ENCODE data around the gene P2RY4.
"Not testable (repeated sequence)": the region's sequence is repeated elsewhere in the genome, so short reads cannot be mapped to it uniquely, and the experiment has no call there.

The P2RY4 gene

DNA sequence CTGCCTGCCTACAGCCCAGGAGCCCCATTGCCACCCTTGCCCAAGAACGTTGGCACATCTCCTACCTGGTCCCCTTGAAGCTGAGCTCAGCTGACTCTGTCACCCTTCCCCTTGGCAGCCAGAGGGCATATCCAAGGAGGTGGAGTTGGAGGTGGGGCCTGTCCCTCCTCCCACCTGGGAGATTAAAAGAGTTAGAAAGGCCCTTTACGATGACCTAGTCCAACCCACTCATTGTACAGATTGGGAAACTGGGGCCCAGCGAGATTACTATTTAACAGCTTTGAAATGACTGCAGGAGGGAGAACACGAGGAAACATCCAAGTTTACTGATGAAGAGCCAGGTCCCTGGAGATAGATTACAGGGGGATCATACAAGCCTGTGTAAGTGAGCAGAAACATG, at the start of gene P2RY4:
TSS of gene P2RY4 (minus strand) at position 101 of the 400 bp plus-strand sequence. CDS start 580 bp downstream, outside the sequence.
- H3K27ac ChIP-seq: no peak within 1 kb of the TSS
- no peak for DNase-seq (ENCODE audit: low read depth, low spot score)

DNA sequence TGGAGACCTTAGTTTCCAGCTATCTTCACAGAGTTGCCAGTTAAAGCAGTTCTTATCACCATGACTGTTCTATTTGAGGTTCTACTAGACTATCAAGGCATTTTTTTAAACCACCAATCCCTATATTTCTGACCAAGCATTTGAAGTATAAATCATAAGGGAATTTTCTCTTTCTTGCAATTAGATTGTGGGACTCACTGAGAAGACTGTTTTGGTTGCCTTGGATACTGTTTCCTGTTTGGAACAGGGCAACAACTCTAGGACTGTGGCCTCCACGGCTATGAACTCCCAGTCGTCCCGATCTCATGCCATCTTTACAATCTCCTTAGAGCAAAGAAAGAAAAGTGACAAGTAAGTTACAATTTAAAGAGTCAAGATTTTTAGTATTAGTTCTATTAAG, 41.7 kb upstream of the P2RY4 start:
- DNase-seq (ENCODE audit: low read depth, low spot score): no peak
- H3K27ac ChIP-seq: no peak overlapping the region

DNA sequence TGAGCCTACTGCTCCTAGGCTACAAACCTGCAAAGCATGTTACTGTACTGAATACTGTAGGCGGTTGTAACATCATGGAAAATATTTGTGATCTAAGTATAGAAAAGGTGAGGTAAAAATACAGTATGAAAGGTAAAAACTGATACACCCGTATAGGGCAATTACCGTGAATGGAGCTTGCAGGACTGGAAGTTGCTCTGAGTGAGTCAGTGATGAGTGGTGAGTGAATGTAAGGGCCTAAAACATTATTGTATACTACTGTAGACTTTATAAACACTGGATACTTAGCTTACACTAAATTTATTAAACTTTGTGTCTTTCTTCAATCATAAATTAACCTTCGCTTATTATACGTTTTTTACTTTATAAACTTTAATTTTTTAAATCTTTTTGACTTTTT, 33.6 kb upstream of the P2RY4 start:
- H3K27ac ChIP-seq: no peak overlapping the region
- no peak for DNase-seq (ENCODE audit: low read depth, low spot score)

DNA sequence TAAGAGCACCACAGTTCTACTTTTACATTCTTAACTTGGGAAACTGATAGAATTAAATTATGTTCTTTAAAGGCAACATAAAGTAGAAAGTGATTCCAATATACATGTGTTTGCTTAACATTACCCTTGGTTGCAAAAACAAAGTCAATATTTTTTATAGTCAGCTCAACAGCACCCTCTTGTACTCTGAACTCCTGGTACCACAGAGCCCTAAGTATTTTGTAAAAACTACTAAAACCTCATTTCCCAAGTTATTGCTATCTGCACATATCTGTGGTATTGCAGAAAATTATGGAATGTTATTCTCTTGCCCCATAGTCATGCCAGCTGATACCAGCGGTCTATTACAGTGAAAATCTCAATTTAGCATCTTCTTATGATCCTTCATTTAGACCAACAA, 32.8 kb upstream of the P2RY4 start:
- DNase-seq (ENCODE audit: low read depth, low spot score): no peak

DNA sequence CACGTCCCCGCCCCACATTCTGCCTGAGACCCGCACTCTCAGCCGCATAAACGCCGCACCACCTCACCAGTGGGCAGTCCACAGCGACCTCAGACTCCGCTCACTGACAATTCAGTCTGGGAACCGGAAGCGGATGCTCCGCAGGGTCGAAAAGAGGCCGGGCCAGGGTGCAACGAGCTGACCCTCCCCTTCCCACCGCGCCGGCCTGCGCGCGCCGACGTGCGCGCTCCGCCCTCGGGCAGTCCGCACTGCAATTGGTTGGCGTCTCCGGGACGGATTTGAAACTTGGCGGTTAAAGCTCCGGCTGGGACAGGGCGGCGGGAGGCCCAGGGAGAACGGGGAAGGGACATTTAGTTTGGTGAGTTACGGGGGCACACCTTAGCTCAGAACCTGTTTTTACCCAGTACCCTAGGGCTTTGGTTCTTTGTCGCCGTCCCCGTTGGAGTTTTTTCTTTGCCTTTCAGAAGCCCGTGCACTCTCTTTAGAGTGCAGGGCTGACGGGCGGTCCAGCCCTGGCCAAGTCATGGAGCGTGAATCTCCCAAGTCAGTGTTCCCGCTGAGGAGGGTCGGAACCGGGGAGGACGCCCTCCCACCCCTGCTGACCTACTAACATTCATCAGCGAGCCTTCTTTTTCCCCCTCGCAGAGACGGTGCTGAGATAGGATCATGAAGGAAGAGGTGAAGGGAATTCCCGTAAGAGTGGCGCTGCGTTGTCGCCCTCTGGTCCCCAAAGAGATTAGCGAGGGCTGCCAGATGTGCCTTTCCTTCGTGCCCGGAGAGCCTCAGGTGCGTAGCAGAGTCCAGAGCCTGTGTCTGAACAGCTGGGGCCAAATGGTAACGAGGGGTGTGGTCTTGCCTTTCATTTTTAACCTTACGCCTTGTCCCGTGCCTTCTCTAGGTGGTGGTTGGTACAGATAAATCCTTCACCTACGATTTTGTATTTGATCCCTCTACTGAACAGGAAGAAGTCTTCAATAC, 30.1 kb upstream of the P2RY4 start, which contains the start of the genes KIF4A and PDZD11:
TSS of gene KIF4A (plus strand) at position 312 of the 978 bp plus-strand sequence. CDS start at position 667, 355 bp downstream.
TSS of gene PDZD11 (minus strand) at position 135 of the 978 bp plus-strand sequence. CDS start 586 bp downstream, outside the sequence.
- DNase-seq (ENCODE audit: low read depth, low spot score): peak; percentile 20
- H3K27ac ChIP-seq: peak within 1 kb of the TSS; percentile 46

More for the DNA sequence above, 32.8 kb upstream of the P2RY4 start:
- no peak overlapping the region for H3K27ac ChIP-seq

DNA sequence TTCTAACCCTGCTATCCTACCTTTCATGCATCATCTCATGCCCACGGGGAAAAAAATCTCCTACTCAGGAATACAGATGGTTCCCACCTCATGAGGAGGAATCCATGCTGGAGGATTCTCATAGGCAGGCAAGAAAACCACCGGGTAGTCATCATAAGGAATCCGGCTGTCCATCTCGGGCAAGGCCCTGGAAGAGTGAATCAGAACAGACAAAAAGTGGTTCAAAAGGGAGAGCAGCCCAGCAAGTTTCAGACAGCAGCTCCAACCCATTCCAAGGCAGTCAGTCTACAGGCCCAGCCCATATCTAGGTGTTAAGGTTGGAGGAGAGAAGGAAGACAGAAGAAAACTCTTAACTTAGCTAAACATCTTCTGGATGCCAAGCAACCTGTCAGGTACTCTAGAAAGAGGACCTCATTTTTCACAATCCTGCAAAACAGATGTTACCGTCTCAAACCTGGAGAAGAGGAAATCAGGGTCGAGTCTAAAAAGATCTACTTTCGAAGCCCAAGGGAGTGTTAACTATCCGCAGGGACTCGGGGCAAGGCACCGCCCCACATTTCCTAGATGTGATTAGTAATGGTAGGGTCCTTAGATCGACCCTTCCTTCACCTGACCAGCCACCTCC, 29.3 kb upstream of the P2RY4 start:
- peak overlapping the region; percentile 46 for H3K27ac ChIP-seq
- no peak for DNase-seq (ENCODE audit: low read depth, low spot score)

DNA sequence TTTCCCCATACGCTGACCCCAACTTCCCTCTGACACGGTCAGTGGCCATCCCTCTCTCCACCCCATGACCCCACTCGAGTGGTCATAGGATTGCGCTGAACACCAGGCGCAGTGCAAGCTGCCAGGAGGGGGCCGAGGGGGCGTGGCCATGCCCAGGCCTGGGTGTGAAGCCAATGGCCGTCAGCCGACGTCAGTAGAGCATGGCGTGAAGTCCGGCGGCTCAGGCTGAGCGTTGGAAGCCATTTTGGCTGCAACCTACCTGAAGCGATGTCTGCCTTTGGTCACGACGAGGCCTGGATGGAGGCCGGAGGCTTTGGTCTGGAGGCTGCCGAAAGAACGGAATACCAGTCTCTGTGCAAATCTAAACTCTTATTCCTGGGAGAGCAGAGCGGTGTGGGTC, 21.9 kb upstream of the P2RY4 start, which contains the start of gene RAB41:
TSS of gene RAB41 (plus strand) at position 222 of the 400 bp plus-strand sequence. CDS start at position 268, 46 bp downstream.
- no peak within 1 kb of the TSS for H3K27ac ChIP-seq
- no peak for DNase-seq (ENCODE audit: low read depth, low spot score)

DNA sequence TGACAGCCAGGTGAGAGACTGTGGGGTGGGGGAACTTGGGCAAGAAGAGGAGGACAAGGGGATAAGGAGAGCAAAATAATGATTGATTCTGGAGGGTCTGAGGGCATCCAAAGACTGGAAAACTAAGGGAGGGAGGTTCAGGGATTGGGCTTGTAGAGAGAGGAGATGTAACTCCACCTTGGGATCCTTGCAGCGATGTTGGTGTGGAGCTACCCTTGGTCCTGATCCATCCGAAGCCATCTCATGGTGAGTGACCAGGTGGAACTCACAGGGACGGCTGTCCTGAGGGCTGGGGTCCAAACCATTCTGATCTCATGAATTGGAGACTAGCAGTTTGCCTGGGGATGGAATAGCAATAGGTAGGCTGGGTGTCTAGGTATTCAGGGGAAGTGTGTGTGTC, 20.6 kb upstream of the P2RY4 start:
- H3K27ac ChIP-seq: no peak overlapping the region
- no peak for DNase-seq (ENCODE audit: low read depth, low spot score)

DNA sequence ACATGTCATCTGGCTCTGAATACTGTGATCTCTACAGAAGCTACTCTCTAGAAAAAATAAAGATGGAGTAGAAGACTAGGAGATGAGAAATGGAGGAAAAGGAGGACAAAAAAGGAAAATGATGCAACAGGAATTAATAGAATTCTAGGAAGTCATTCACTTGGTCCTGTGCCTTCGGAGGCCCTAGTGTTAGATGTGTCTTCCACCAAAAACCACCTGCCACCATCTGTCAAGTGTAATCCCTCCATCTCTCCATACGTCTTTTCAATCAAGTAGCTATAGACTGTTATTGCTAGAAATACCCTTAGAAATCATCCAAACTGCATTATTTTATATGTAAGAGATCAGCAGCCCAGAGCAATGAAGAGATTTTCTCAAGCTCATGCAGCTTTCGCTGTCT, 19.1 kb upstream of the P2RY4 start:
- DNase-seq (ENCODE audit: low read depth, low spot score): no peak
- no peak overlapping the region for H3K27ac ChIP-seq

DNA sequence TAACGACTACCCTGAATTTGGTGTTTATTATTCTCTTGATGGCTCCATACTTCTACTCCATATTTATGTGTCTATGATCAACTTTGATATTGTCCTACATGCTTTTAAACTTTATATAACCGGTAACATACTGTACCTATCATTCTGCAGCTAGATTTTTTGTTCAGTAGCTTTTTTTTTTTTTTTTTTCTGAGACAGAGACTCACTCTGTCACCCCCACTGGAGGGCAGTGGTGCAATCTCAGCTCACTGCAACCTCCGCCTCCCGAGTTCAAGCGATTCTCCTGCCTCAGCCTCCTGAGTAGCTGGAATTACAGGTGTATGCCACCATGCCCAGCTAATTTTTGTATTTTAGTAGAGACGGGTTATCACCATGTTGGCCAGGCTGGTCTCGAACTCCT, 14.0 kb upstream of the P2RY4 start:
- DNase-seq (ENCODE audit: low read depth, low spot score); H3K27ac ChIP-seq: not testable (repeated sequence)

DNA sequence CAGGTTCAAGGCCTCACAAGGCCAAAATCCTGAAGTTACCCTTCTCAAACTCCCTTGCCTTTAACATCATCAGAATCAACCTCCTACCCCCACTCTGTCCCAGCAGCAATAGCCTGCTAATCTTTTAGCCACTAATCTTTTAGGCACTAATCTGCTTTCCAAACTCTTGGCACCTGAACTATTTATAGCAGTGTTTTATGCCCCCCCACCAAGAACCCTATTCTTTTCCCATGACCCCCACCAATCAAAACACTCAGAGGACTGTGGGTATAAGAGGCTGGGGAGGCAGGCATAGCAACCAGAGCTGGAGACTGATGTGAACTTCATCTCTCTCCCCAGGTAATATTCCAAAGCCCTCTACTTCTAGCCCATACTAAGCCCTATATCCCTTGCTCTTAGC, 8.0 kb upstream of the P2RY4 start, which contains the start of gene ARR3:
TSS of gene ARR3 (plus strand) at position 301 of the 400 bp plus-strand sequence. CDS start 1,052 bp downstream, outside the sequence.
- no peak within 1 kb of the TSS for H3K27ac ChIP-seq
- no peak for DNase-seq (ENCODE audit: low read depth, low spot score)

DNA sequence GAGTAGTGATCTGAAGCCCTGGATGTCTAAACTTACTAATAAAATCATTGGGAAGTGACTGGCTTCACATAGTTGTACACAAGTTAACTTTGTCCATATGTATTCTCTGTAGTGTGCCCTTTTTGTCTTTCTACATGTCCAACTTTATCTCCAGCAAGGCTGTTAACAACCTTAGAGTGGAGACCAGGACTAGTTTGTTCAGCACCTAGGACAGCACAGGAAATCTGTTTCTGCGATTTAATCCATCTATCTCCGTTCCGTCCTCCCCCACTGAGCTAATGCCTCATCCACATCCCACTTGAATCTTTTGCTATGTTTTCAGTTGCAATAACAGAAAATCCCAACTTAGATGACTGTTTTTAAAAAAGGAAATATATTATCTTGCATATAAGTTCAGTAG, 4.8 kb upstream of the P2RY4 start:
- DNase-seq (ENCODE audit: low read depth, low spot score): no peak
- no peak overlapping the region for H3K27ac ChIP-seq

DNA sequence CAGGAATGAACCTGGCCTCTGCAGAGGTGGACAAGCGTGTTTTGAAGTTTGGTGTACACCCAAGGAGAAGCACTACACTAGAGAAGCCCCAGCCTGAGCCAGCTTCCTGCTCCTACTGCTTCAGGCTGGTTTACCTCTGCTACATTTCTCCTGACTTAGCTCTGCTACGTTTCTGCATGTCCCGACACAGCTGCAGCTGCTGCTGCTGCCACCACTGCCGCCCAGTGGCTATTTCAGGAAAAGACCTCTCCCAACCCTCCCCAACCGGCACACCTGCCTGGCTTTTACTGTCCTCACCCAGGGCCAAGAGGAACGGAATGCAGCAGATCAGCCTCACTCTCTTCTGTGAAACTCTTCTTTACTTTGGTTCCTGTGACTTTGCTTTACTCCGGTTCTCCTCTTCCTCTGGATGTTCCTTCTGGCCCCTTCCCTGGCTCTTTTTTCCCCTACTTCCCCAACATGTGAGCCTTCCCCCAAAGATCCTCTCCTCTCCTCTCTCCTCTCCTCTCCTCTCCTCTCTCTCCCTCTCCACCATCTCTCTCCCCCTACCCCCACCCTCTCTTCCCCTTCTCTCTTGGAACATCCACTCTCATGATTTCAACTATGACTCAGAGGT, 3.1 kb upstream of the P2RY4 start:
- no peak for DNase-seq (ENCODE audit: low read depth, low spot score)

DNA sequence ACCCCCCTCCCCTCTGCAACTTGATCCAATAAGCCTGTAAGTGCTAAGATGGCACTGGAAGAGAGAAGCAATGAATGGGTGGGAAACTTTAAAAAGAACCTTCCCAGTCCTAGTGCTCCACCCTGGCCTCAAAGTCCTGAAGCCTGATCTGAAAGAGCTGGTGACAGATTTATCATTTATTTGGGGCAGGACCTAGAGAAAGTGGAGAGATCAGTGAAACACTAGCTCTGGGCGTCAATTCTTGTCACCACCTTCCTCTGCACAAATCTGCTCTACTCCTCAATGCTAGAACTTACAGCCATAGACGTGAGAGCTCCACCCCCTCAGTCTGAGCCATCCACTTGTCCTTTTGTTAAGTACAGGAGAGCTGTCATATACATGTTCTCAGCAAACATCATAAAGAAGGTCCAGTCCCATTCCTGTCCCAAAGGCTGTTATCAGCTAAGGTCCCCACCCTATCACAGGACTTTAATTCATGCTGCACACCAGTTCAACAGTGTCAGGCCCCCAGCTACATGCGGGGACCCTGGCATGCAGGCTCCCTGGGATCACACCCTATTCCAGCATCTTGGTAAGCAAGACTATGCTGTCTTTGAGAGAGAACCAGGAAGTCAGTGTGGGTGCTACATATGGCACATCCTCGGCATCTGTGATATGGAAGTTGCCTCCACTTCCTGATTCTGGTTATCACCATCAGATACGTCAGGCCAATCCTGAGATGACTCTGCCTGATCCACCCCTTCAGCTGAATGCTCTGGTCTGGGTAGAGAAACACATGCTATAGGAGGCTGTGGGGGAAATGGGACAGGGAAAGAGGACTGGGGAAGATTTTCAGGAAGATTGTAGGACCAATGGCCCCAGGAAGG, 2.3 kb downstream of the P2RY4 start:
- DNase-seq (ENCODE audit: low read depth, low spot score): no peak
- H3K27ac ChIP-seq: no peak overlapping the region

More for the DNA sequence above, 3.1 kb upstream of the P2RY4 start:
- no peak overlapping the region for H3K27ac ChIP-seq

DNA sequence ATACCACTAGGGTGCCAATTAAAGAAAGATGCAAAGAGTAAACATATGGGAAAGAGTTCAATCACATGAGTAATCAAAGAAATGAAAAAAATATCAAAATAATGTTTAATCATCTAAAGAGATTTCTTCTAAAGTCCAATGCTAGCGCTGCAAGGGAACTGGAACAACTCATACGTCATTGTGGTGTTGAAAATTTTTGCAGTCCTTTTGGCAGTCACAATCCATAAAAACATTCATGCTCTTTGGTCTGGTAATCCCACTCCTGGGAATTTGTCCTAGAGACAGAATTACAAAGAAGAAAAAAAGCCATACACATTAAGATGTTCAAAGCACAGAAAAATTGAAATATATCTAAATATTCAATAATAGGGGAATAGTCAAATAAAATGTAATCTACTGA, 4.6 kb downstream of the P2RY4 start:
- DNase-seq (ENCODE audit: low read depth, low spot score): no peak
- peak overlapping the region; percentile 96 for H3K27ac ChIP-seq

DNA sequence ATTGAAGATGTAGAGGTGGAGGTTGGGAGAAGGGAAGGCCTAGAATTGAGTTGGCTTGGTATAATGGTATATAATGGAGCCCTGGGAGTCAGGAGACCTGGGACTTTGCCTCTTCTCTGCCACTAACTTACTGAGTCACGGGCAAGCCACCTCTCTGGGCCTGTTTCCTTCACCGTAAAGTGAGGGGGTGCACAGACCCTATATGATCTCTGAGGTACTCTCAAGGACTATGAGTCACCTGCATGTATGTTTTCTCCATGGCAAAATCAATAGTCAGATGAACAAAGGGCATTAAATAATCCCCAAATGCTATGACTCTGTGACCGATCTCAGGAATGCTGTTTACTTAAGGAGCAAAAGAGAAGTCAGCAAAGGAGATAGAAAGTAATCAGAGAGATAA, 5.1 kb downstream of the P2RY4 start:
- no peak for DNase-seq (ENCODE audit: low read depth, low spot score)
- H3K27ac ChIP-seq: peak overlapping the region; percentile 96

DNA sequence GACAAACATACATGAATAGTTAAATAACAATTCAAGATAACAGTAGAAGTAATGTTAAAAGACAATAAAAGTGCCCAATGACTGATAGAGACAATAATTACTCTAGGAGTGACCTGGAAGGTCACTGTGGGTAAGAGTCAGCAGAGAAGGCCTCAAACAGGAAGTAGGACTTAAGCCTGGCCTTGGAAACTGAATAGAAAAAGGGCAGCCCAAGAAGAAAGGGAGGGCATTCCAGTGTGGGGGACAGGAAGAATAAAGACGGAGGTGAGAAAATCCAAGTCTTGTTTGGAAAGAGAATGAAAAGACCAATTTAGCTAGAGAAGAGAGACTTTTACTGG, 6.0 kb downstream of the P2RY4 start:
- no peak for DNase-seq (ENCODE audit: low read depth, low spot score)
- H3K27ac ChIP-seq: peak overlapping the region; percentile 96

DNA sequence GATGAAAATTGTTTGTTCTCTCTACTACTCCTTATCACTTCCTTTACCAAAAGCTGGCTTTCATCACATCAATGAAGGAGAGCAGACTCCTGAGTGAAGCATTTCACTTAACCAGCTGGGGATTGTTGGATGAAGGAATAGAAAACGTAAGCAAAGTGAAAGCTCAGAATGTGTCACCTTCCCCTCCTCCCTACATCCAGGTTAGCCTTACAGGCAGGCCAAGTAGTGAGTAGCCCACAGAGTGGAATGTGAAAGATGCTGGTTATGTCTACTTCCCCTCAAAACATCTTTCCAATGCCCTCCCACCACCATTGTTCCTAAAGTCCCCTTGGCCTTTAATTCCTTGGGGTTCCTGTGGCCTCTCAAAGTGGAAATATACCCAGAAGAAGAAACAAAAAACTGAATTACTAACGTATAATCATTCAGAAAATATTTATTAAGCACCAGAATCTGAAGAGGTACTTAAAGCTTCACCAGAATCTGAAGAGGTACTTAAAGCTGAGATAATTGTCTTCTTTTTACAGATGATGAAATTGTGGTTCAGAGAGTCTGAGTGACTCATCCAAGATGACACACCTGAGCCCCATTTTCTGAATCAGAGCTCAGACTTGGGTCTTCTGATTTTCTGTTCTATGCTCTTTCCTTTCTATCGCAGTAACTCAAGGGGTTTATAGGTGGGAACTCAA, 6.5 kb downstream of the P2RY4 start:
- no peak for DNase-seq (ENCODE audit: low read depth, low spot score)

DNA sequence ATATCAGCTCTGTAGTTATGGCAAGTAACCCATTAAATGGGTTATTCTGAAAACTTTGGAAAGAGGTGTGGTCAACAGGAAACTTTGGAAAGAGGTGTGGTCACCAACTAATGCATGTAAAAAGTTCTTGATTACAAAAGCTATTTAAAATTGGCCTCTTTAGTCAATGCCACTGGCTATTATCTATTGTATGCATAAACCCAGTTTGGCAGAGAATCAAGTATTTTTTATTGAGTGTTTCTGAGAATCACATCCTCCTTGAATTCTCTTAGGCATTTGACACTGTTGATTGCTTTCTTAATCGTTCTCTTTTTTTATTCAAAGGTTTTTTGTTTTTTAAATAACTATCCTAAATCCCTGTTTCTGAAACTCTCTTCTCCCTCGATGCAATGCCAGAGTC, 7.5 kb downstream of the P2RY4 start:
- peak overlapping the region; percentile 96 for H3K27ac ChIP-seq
- DNase-seq (ENCODE audit: low read depth, low spot score): no peak

More for the DNA sequence above, 6.5 kb downstream of the P2RY4 start:
- H3K27ac ChIP-seq: peak overlapping the region; percentile 96

All from epithelial cell of prostate (primary cell).